ENCODE measurements around the gene KRTAP13-2.
A peak's percentile ranks its signal among the peaks of the same experiment; 100 is the strongest.

The KRTAP13-2 gene

GRCh38 chr21:30372139-30372770, at the start of gene KRTAP13-2:
Gene KRTAP13-2 (minus strand): TSS chr21:30372271. CDS start chr21:30372213, 58 bp downstream.
- no peak for DNase-seq

- DNase-seq = no peak
These were observed 43.9 kb upstream of the KRTAP13-2 start for GRCh38 chr21:30415993-30416392.

GRCh38 chr21:30408782-30409494, 36.9 kb upstream of the KRTAP13-2 start:
- peak; percentile 97 to 99 for DNase-seq

GRCh38 chr21:30395731-30396130, 23.7 kb upstream of the KRTAP13-2 start, which contains the start of gene KRTAP13-1:
Gene KRTAP13-1 (plus strand): TSS chr21:30396031. CDS start chr21:30396087, 56 bp downstream.
- DNase-seq = no peak

GRCh38 chr21:30391492-30392025, 19.5 kb upstream of the KRTAP13-2 start:
- DNase-seq = peak; percentile 59 to 86

- no peak for DNase-seq
These were observed 10.1 kb upstream of the KRTAP13-2 start for GRCh38 chr21:30382201-30382600.

GRCh38 chr21:30355906-30356305, 16.2 kb downstream of the KRTAP13-2 start:
- no peak for DNase-seq

- DNase-seq = no peak
These were observed 17.6 kb downstream of the KRTAP13-2 start for GRCh38 chr21:30354308-30355005.

GRCh38 chr21:30351534-30351933, 20.5 kb downstream of the KRTAP13-2 start:
- no peak for DNase-seq

- DNase-seq = peak; percentile 17 to 56
These were observed 22.5 kb downstream of the KRTAP13-2 start for GRCh38 chr21:30349572-30349971.

- DNase-seq = no peak
These were observed 23.6 kb downstream of the KRTAP13-2 start, which contains the start of gene KRTAP23-1 for GRCh38 chr21:30348506-30348905. Gene KRTAP23-1 (minus strand): TSS chr21:30348606. CDS start chr21:30348606, 0 bp downstream.

- DNase-seq = no peak
These were observed 27.1 kb downstream of the KRTAP13-2 start for GRCh38 chr21:30345014-30345413.

GRCh38 chr21:30340714-30341573, 31.1 kb downstream of the KRTAP13-2 start:
- DNase-seq = peak; percentile 47 to 83

GRCh38 chr21:30338717-30339116, 33.4 kb downstream of the KRTAP13-2 start:
- DNase-seq = peak in 1 of 2 experiments; percentile 27

GRCh38 chr21:30337772-30338171, 34.3 kb downstream of the KRTAP13-2 start:
- DNase-seq = peak in 1 of 2 experiments; percentile 43

- peak; percentile 91 to 99 for DNase-seq
These were observed 34.8 kb downstream of the KRTAP13-2 start, which contains the start of gene KRTAP27-1 for GRCh38 chr21:30337276-30337744. Gene KRTAP27-1 (minus strand): TSS chr21:30337694. CDS start chr21:30337668, 26 bp downstream.

GRCh38 chr21:30336596-30336995, 35.5 kb downstream of the KRTAP13-2 start:
- DNase-seq = peak in 1 of 2 experiments; percentile 15

GRCh38 chr21:30333736-30334135, 38.3 kb downstream of the KRTAP13-2 start:
- DNase-seq = no peak

- DNase-seq = no peak
These were observed 39.4 kb downstream of the KRTAP13-2 start for GRCh38 chr21:30332681-30333080.

GRCh38 chr21:30329203-30329875, 42.7 kb downstream of the KRTAP13-2 start:
- no peak for DNase-seq

- no peak for DNase-seq
These were observed 45.7 kb downstream of the KRTAP13-2 start for GRCh38 chr21:30326390-30326789.

Data from NCI-H446 (cell line).